ENCODE data around the gene MBNL1.

DNA sequence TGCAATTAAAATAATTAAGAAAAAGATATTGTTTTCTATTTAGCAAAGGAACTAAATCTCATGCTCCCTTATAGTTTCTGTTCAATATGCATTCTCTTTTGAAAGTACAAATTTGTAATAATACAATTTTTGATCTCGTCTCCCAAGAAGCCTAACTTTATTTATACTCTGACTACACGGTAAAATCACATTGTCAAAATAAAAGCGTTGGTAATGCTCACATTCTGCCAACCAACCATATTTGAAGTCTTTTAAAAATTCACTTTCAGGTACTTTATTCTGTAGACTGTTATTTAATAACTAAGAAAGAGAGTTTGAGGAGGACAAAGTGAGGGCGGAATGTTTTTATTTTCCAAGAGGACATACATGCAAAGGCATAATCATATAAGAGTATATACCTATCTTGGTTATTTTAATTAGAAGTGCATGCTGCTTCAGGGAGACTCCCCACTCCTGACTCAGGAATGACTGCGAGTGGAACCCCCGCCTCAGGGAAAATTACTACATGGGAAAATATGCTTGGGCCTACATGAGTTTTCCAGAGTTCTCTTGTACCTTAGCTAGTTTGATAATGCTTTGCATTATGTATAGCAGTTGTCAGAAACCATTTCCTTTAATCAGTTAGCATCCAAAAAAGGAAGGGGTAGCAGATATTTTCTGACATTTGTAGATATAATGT is 19.3 kb downstream of the MBNL1 start:
- TF ChIP-seq, protein P1, sequence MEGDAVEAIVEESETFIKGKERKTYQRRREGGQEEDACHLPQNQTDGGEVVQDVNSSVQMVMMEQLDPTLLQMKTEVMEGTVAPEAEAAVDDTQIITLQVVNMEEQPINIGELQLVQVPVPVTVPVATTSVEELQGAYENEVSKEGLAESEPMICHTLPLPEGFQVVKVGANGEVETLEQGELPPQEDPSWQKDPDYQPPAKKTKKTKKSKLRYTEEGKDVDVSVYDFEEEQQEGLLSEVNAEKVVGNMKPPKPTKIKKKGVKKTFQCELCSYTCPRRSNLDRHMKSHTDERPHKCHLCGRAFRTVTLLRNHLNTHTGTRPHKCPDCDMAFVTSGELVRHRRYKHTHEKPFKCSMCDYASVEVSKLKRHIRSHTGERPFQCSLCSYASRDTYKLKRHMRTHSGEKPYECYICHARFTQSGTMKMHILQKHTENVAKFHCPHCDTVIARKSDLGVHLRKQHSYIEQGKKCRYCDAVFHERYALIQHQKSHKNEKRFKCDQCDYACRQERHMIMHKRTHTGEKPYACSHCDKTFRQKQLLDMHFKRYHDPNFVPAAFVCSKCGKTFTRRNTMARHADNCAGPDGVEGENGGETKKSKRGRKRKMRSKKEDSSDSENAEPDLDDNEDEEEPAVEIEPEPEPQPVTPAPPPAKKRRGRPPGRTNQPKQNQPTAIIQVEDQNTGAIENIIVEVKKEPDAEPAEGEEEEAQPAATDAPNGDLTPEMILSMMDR (conservative IDR thresholded peaks at IDR 0.05; ENCODE audit: low read length), result no peak
- no peak for TF ChIP-seq EZH2phosphoT487 (IDR thresholded peaks at IDR 0.05; ENCODE audit: borderline replicate concordance, low read depth, low read length)
